ENCODE results near the gene OBP2B.

DNA sequence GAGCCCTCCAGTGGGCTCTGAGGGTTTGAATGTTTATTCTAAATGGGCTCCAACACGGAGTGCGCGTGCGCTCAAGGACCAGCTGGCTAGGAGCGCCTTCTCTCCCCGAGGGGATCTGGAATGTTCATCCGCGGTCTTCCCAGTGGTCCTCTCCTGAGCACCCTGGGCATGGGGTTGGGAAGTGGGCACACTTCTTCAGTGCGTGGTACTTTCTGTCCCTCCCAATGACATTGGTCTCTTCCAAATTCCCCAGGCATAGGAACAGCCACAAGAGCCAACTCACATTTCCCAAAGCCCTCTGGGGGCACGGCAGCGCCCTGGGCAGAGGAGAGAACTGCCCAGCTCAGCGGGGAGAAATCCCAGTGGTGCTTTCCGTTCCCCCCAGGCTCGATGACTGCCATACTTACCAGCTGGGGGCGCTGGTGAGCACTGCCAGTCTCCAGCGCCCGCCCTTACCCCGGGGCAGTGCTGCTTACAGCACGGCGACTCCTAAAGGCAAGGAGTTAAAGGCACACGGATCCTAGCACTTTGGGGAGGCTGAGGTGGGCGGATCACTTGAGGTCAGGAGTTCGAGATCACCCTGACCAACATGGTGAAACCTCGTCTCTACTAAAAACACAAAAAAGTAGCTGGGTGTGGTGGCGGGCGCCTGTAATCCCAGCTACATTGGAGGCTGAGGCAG is 29.9 kb upstream of the OBP2B start:
- TF ChIP-seq, protein P1, sequence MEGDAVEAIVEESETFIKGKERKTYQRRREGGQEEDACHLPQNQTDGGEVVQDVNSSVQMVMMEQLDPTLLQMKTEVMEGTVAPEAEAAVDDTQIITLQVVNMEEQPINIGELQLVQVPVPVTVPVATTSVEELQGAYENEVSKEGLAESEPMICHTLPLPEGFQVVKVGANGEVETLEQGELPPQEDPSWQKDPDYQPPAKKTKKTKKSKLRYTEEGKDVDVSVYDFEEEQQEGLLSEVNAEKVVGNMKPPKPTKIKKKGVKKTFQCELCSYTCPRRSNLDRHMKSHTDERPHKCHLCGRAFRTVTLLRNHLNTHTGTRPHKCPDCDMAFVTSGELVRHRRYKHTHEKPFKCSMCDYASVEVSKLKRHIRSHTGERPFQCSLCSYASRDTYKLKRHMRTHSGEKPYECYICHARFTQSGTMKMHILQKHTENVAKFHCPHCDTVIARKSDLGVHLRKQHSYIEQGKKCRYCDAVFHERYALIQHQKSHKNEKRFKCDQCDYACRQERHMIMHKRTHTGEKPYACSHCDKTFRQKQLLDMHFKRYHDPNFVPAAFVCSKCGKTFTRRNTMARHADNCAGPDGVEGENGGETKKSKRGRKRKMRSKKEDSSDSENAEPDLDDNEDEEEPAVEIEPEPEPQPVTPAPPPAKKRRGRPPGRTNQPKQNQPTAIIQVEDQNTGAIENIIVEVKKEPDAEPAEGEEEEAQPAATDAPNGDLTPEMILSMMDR (optimal IDR thresholded peaks at IDR 0.05 in 1 of 3, IDR thresholded peaks at IDR 0.05 in 1 of 3, conservative IDR thresholded peaks at IDR 0.05 in 1 of 3; ENCODE audit: extremely low read depth in 1 of 3, insufficient read depth in 2 of 3, low read length in 3 of 3), result peak; percentile 67 to 93 (median 74)
- no peak for TF ChIP-seq EZH2 (IDR thresholded peaks at IDR 0.05; ENCODE audit: low read length)
